C1 segment of cervical spinal cord (tissue), 14 donors: ENCODE data around the gene PCNX4.

Experiments used
- DNase-seq, 14 donors: peaks; one replicate each; lab custom pipeline; 2025; lab: John Stamatoyannopoulos, UW

Gene PCNX4

DNA sequence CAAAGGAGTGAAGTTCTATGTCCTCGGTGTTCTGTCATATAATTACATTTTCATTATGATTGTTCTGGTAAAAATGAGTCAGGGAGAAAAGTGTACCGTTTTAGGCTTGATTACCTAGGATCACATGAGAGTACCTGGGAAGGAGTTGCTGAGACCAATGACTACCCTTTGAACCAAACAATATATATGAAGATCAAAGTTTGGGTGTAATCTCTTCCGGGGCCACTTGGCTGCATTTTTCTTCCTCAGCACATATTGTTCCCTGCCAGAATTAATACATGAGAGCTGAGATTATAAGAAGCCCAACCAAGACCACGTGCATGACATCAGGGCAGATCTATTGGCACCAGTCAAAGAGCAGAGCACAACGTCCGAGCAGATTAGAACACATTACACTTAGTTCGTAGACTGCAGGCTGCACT is 114.5 kb downstream of the PCNX4 start:
- no peak for DNase-seq

DNA sequence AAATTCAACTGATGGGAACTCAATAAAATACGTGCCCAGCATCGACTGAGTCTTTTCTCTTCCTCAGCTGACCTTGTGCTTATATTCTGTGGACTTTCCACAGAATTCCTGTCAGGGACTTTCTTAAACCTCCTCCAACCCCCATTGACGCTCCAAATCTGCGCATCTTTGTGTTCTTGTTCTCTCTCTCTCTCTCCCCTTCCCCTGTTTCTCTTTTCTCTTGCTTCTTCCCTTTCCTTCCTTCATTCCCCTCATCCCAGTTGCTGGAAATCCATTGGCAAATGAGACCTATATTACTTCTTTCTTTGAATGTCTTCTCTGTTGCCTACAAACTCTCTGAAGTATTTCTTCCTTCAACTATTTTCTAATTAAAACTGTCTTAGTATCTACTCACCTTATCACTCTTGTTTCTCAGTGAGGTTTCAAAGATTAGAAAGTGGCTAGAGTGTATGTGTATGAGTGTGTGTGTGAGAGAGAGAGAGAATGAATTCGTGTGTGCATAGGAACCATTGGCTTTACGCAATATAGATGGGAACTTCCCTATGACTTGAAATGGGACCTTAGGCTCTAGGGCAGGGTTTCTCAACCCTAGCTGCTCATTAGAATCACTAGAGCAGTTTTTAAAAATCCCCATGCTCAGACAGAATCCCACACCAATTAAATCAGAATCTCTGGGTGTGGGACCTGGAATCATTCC is 115.3 kb downstream of the PCNX4 start:
- DNase-seq, result no peak

DNA sequence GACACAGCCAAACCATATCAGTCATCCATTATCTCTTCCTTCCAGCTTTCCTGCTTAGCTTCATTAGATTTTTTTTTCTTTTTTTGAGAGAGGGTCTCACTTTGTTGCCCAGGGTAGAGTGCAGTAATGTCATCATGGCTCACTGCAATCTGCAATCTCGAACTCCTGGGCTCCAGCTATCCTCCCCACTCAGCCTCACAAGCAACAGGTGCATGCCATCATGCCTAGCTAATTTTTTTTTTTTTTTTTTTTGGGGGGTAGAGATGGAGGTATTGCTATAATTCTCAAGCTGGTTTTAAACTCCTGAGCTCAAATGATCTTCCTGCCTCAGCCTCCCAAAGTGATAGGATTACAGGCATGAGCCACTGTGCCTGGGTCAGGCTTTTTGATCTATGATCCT is 119.0 kb downstream of the PCNX4 start:
- DNase-seq, result no peak

DNA sequence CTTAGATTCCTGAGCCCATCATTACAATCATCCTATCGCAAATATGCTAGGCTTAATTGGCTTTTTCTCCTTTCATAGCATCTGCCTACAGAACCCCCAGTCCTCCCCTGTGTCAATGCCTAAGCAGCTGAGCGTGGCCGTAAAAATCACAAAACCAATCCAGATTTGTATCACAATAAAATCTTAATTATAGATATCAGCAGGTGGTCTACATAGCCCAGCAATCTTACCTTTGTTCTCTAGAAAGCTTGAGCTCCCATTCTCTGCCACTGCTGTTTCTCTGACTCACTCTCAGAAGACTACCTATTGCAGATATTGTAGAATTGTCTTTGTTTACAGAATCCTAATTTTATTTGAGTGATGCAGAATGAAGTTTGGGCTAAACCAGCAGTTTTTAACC is 119.4 kb downstream of the PCNX4 start:
- no peak for DNase-seq

DNA sequence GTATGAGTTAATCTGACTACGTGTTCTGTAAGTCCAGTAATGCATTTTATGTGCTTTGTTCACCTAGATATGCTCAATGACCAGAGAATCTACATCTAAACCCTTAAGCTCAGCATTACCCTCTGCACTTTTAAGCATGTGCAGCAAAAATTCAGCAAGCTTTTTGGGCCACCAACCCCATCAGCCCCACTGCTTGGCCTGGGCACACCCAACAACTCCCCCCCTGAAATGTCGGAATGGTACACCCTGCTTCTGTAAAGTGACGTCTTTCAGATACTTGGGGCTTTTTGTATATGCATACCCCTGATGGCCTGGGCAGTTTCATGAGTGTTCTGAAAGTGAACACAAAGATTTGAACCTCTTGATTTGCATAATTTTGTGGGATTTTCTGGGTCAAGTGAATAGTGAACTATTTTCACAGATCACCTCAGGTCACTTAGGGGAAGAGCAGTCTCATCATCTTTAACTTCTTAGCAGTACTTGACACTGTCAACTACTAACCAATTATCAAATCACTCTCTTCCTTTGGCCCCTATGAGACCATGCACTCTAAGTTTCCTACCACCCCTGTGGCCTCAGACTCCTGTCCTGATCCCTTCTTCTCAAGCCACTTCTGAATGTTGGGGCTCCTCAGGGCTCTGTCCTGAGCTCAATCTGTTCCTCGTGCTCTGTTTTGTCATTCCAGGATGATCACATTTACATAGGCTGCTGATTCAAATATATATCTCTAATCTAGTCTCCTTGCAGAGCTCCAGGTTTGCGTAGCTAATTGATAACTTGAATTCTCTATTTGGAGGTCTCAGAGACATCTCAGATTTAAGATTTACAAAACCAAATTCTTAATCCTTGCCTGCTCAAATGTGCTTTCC is 121.0 kb downstream of the PCNX4 start:
- no peak for DNase-seq

DNA sequence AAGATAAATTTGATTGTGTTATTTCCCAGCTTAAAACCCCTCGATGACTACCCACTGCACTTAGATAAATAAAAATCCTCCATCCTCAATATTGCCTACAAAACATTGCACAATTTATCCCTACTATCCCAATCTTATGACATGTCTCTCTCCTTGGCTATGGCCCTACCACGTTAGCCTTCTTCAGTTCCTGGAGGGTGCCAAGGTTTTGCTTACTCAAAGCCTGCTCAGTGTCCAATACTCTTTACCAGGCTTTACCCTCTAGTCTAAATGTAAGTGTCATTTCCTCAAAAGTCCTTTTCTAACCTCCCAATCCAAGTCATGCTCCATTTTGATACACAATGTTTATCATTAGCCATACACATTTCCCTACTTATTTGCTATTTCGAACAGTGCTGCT is 122.3 kb downstream of the PCNX4 start:
- DNase-seq, result no peak

DNA sequence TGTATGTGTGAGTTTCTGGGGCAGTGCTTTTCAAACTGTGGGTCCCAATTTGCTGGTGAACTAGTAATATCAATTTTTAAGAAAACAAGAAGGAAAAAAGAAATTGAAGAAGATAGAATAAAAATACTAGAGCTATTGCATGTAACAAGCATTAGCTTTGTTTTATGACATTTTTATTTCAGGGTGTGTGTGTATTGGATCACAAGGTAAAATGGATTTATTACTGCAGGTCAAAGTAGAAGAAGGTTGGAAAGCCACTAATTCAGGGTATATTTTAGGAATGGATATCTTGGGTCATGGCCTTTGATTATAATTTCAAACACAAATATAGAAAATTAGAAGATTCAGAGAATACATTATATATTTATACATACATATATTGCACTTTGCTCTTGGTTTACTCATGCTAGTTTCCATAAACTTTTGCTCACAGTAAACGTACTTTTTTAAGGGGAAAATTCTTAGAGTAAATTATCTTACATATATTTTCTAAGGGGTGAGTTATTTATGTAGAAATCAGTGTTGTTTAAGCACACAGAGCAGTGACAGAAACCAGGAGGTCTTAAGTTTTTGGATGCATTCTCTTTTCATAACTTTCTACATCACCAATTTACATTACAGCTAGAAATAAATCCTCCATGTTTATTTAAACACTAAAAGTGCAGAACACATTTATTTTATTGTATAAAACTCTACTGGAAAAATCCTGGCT is 122.8 kb downstream of the PCNX4 start:
- DNase-seq, result no peak

DNA sequence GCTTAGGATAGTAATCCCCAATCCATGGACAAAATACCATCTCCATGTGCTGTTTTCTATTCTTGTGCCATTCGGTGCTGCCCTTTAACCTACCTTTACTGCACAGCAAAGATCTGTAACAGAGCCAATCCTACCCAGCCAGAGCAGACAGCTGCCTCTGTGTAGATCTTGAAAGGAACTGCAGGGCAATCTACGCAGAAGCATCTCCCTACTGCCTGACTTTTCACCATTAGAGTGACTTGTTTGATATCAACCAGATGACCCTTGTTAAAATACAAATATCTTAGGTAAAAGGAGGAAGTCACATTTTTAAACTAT is 123.4 kb downstream of the PCNX4 start:
- DNase-seq, result no peak

DNA sequence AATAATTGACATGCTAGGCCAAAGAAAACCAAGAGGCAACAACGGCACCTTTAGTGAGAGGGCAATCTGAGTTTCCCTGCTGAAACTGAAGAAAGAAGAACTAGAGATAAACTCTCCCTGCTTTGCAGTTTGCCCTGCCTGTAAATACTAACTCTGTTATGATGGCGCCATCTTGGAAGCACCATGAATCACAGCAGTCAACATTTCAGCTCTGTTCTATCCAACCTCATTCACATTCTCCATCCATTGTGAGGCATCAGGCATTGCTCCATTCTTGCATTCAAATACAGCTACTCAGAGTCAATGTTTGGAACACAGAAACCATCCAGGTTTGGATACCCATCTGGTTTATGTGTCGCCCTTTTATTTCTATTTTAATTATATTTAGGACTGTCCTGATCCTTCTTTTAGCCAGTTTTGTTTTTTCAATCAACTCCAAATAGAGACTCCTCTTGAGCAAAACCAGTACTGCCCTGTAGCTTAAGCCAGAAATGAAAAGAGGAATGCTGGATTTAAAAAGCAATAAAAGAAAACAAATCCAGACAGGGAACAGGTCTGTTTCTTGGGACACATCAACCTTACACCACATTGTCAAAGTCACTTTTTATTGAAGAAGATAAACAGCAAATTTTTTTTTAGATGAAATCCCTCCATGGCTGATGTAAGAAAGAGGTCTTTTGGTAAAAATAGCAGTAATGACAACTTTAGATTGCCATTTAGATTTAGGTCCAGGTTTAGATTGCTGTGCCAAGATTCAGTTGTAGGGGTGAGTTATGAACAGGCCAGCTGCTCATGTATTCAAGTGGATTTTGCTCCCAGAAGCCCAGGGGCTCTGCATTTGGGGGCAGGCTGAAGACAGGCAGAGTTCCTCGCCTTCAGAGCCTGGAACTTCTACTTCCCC is 124.0 kb downstream of the PCNX4 start:
- DNase-seq, result no peak

DNA sequence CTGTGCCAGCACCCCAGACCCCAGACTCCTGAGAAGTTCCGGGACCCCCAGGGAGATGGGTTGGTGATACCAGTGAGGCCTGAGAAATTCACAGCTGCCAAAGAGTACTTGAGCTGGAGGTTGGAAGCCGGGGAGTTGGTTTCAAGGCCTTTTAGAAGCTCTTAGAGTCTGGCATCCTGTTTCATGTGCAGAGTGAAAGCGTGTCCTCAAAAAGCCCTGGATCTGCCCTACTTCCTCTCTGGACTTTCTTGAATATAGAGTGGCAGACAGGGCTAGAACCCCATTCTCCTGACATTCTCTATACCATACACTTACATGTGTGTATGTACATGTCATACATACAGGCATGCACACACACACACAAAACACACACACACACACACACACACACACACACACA is 126.0 kb downstream of the PCNX4 start:
- DNase-seq, result no peak
